ENCODE results near the gene PPP1R3C.

- TF ChIP-seq CTCF (IDR thresholded peaks at IDR 0.05) = no peak
- TF ChIP-seq POLR2A (IDR thresholded peaks at IDR 0.05) = no peak
Observed at GRCh38 chr10:91677911-91678310, 45.0 kb upstream of the PPP1R3C start.
